PC-3 (cell line): ENCODE data around the gene DICER1. TPM values are rescaled to one million over a fixed set of nuclear protein-coding genes. Genes with fewer than 3 reads are reported as not detected.
A peak's percentile ranks its signal among the peaks of the same experiment; 100 is the strongest.

Experiments used
- ATAC-seq: fragments of 200-7000 bp; cut with Tn5 transposase; 2 replicates; pipeline ENCODE4 v1.9.1; 2020; ENCODE audit warnings: mild to moderate bottlenecking, moderate library complexity
- BruUV-seq: library from RNA; stranded (reverse); fragments of 400-500 nt; replicated peaks from 2 replicates; lab custom pipeline; 2021; lab: Mats Ljungman, UMichigan
- CTCF ChIA-PET: fragments of 300-600 bp; sonication (Branson Sonifier 250); formaldehyde crosslinking; loops from one replicate; lab custom pipeline; 2022; ENCODE audit warnings: antibody characterized with exemption; lab: Charles Lee
- POLR2A ChIA-PET: fragments of 300-600 bp; sonication (Branson Sonifier 250); formaldehyde crosslinking; loops from one replicate; lab custom pipeline; 2022; ENCODE audit warnings: antibody characterized with exemption; ENCODE audit not compliant: unreplicated experiment; lab: Charles Lee
- DNase-seq: peaks from one replicate; pipeline ENCODE4 v3.0.0-alpha.2; 2015
- H2AFZ ChIP-seq: fragments of 300-600 bp; sonication (generic); 2 replicates; pipeline ENCODE4 v1.6.0; 2016; ENCODE audit warnings: antibody characterized with exemption, low read length
- H3F3A ChIP-seq: fragments of 300-600 bp; sonication (generic); one replicate; pipeline ENCODE4 v1.6.0; 2017; ENCODE audit warnings: antibody characterized with exemption, low read length, control low read depth, mild to moderate bottlenecking; ENCODE audit not compliant: unreplicated experiment
- H3K27ac ChIP-seq: fragments of 300-600 bp; sonication (generic); 2 replicates; pipeline ENCODE4 v1.5.1; 2016; ENCODE audit warnings: mild to moderate bottlenecking, low read length
- H3K27me3 ChIP-seq: fragments of 300-600 bp; sonication (generic); 2 replicates; pipeline ENCODE4 v1.6.1; 2016; ENCODE audit warnings: low read length, mixed read lengths
- H3K36me3 ChIP-seq: fragments of 300-600 bp; sonication (generic); 2 replicates; pipeline ENCODE4 v1.6.1; 2016; ENCODE audit warnings: low read depth, mixed run types, low read length, mixed read lengths
- H3K4me1 ChIP-seq: fragments of 300-600 bp; sonication (generic); 2 replicates; pipeline ENCODE4 v1.5.1; 2016; ENCODE audit warnings: low read length; ENCODE audit not compliant: insufficient read depth
- H3K4me2 ChIP-seq: fragments of 300-600 bp; sonication (generic); 2 replicates; pipeline ENCODE4 v1.6.0; 2016; ENCODE audit warnings: low read length
- H3K4me3 ChIP-seq: fragments of 300-600 bp; sonication (generic); 2 replicates; pipeline ENCODE4 v1.5.1; 2016; ENCODE audit warnings: mild to moderate bottlenecking, low read length, mixed read lengths
- H3K79me2 ChIP-seq: fragments of 300-600 bp; sonication (generic); 2 replicates; pipeline ENCODE4 v1.6.1; 2017; ENCODE audit warnings: low read length, mixed read lengths
- H3K9ac ChIP-seq: fragments of 300-600 bp; sonication (generic); 2 replicates; pipeline ENCODE4 v1.6.0; 2016; ENCODE audit warnings: mild to moderate bottlenecking, low read length
- H3K9me2 ChIP-seq: fragments of 300-600 bp; sonication (generic); replicated peaks from 2 replicates; pipeline ENCODE4 v1.6.1; 2016; ENCODE audit warnings: mixed run types, low read length, mixed read lengths
- H3K9me3 ChIP-seq: fragments of 300-600 bp; sonication (generic); 2 replicates; pipeline ENCODE4 v1.6.1; 2016; ENCODE audit warnings: low read length, mixed read lengths
- H4K20me1 ChIP-seq: fragments of 300-600 bp; sonication (generic); 2 replicates; pipeline ENCODE4 v1.6.1; 2016; ENCODE audit warnings: low read length, mixed read lengths
- CTCF ChIP-seq: fragments of 300-600 bp; sonication (generic); conservative IDR thresholded peaks from 2 replicates; pipeline ENCODE4 v1.5.1; 2017; ENCODE audit warnings: antibody characterized with exemption, low read depth, mild to moderate bottlenecking, low read length
- EZH2 ChIP-seq: fragments of 300-600 bp; sonication (generic); IDR thresholded peaks from one replicate; pipeline ENCODE4 v1.6.1; 2017; ENCODE audit warnings: antibody characterized with exemption, mild to moderate bottlenecking, low read length; ENCODE audit not compliant: unreplicated experiment
- EZH2phosphoT487 ChIP-seq: fragments of 300-600 bp; sonication (generic); IDR thresholded peaks from 2 replicates; pipeline ENCODE4 v1.6.1; 2018; ENCODE audit warnings: mild to moderate bottlenecking, antibody characterized with exemption, low read length, borderline replicate concordance
- intact Hi-C: fragments of 100-400 bp; cut with micrococcal nuclease; formaldehyde crosslinking; loops from 2 replicates; pipeline ENCODE4 v1.9.0; 2023
- total RNA-seq: library from RNA; depleted of rRNA; stranded (reverse); fragments of >200 nt; gene quantifications from 2 replicates; pipeline ENCODE4 v1.2.3, GENCODE V29; 2014

The DICER1 gene
- total RNA-seq, 1 experiment from 2014 or later: 29.9 TPM

- no peak overlapping the region for H3K27ac ChIP-seq
- H3K9me3 ChIP-seq: no peaks in the 10 kb centered on the region
- ATAC-seq (no peak), DNase-seq (no peak)
- H3K4me3 ChIP-seq: no peak overlapping the region
- H3K36me3 ChIP-seq: no peaks in the 10 kb centered on the region
- no peaks in the 10 kb centered on the region for H3F3A ChIP-seq
- CTCF ChIA-PET: no interaction called here
- no peak overlapping the region for H3K4me2 ChIP-seq
- no peaks in the 10 kb centered on the region for H3K79me2 ChIP-seq
- H3K27me3 ChIP-seq: peaks cover 84% of the 10 kb centered on the region
- no TSS peak for BruUV-seq
- POLR2A ChIA-PET: no interaction called here
- H2AFZ ChIP-seq: no peak overlapping the region
- H3K9me2 ChIP-seq: no peaks in the 10 kb centered on the region
- no peak overlapping the region for H3K9ac ChIP-seq
- no peaks in the 10 kb centered on the region for H4K20me1 ChIP-seq
- intact Hi-C loops: no loop called here
- no peaks in the 10 kb centered on the region for H3K4me1 ChIP-seq
- TF ChIP-seq CTCF (no peak), EZH2phosphoT487 (no peak), EZH2 (no peak)
Measured at GRCh38 chr14:95047754-95048153, 109.6 kb downstream of the DICER1 start.

- Histone ChIP-seq H3F3A (no peaks in the 10 kb centered on the region), H3K9ac (no peak overlapping the region), H3K27me3 (peaks cover 85% of the 10 kb centered on the region), H3K9me2 (no peaks in the 10 kb centered on the region), H3K27ac (no peak overlapping the region), H3K36me3 (no peaks in the 10 kb centered on the region), H3K4me1 (no peaks in the 10 kb centered on the region), H4K20me1 (no peaks in the 10 kb centered on the region), H3K4me2 (no peak overlapping the region), H3K79me2 (no peaks in the 10 kb centered on the region), H3K4me3 (no peak overlapping the region), H2AFZ (no peak overlapping the region), H3K9me3 (no peaks in the 10 kb centered on the region)
- intact Hi-C loops: no loop called here
- BruUV-seq: no TSS peak
- CTCF ChIA-PET: no interaction called here
- TF ChIP-seq EZH2phosphoT487: no peak
- no peak for TF ChIP-seq EZH2
- no peak for TF ChIP-seq CTCF
- peak; percentile 10 for DNase-seq
- no peak for ATAC-seq
- POLR2A ChIA-PET: no interaction called here
Measured at GRCh38 chr14:95046711-95047681, 110.3 kb downstream of the DICER1 start.

GRCh38 chr14:95045836-95046430 is 111.4 kb downstream of the DICER1 start:
- ATAC-seq (no peak), DNase-seq (no peak)
- Histone ChIP-seq H3K36me3 (no peaks in the 10 kb centered on the region), H3K4me2 (no peak overlapping the region), H3K9me3 (no peaks in the 10 kb centered on the region), H3K9ac (no peak overlapping the region), H3F3A (no peaks in the 10 kb centered on the region), H3K4me3 (no peak overlapping the region), H3K27ac (no peak overlapping the region), H3K27me3 (peaks cover 95% of the 10 kb centered on the region), H3K9me2 (no peaks in the 10 kb centered on the region), H2AFZ (no peak overlapping the region), H4K20me1 (no peaks in the 10 kb centered on the region), H3K4me1 (no peaks in the 10 kb centered on the region), H3K79me2 (no peaks in the 10 kb centered on the region)
- CTCF ChIA-PET: no interaction called here
- BruUV-seq: no TSS peak
- TF ChIP-seq EZH2: no peak
- TF ChIP-seq CTCF: no peak
- POLR2A ChIA-PET: no interaction called here
- intact Hi-C loops: no loop called here
